Right lobe of liver (tissue), 6 donors: ENCODE data around the gene APOL6. TPM values are rescaled to one million over a fixed set of nuclear protein-coding genes. Genes with fewer than 3 reads are reported as not detected.

Experiments used
- ATAC-seq, 4 donors: fragments of 200-7000 bp; cut with Tn5 transposase; one replicate each; pipeline ENCODE4 v1.9.1; 2020; ENCODE audit warnings: mild to moderate bottlenecking in 4 of 4, moderate library complexity in 4 of 4
- DNase-seq, 3 donors: peaks; one replicate each; pipeline ENCODE4 v3.0.0-alpha.2; 2020
- H3K27ac ChIP-seq, 3 donors: fragments of 200-600 bp; one replicate each; pipeline ENCODE4 v1.8.0; 2022
- H3K27me3 ChIP-seq, 2 donors: fragments of 200-600 bp; one replicate each; pipeline ENCODE4 v1.8.0; 2022
- H3K36me3 ChIP-seq, 4 donors: fragments of 200-600 bp; sonication (generic) in 1 of 4; one replicate each; pipeline versions ENCODE4 v1.5.1 to v1.8.0; 2017 to 2022; ENCODE audit warnings: control low read depth in 1 of 4
- H3K4me1 ChIP-seq, 4 donors: fragments of 200-600 bp; sonication (generic) in 1 of 4; one replicate each; pipeline versions ENCODE4 v1.5.1 to v1.8.0; 2017 to 2022; ENCODE audit warnings: control low read depth in 1 of 4
- H3K4me3 ChIP-seq, 3 donors: fragments of 200-600 bp; one replicate each; pipeline ENCODE4 v1.8.0; 2022
- H3K9me3 ChIP-seq, 4 donors: fragments of 200-600 bp; sonication (generic) in 1 of 4; one replicate each; pipeline versions ENCODE4 v1.5.1 to v1.8.0; 2017 to 2022; ENCODE audit warnings: control low read depth in 1 of 4
- CTCF ChIP-seq, 4 donors: fragments of 200-600 bp in 3 of 4; fragments of 450-650 bp in 1 of 4; IDR thresholded peaks; one replicate each; pipeline versions ENCODE4 v1.5.1 to v1.8.0; 2016 to 2022; ENCODE audit warnings: antibody characterized with exemption in 4 of 4, mild to moderate bottlenecking in 2 of 4
- POLR2A ChIP-seq: fragments of 450-650 bp; IDR thresholded peaks from one replicate; pipeline ENCODE4 v1.6.1; 2017; ENCODE audit warnings: antibody characterized with exemption, mild to moderate bottlenecking
- WGBS: methylation state at CpG from one replicate; pipeline ENCODE4 v1.1.6; 2018; ENCODE audit warnings: low coverage, low lambda C conversion rate; ENCODE audit not compliant: insufficient coverage; ENCODE audit errors: missing lambda C conversion rate; 5-methylcytosine and 5-hydroxymethylcytosine counted together
- intact Hi-C, 2 donors: fragments of 100-400 bp; cut with DNase I; formaldehyde crosslinking; loops; one replicate each; pipeline versions ENCODE4 v1.11.2 to v1.14.1; 2022
- total RNA-seq, 6 experiments: library from RNA; depleted of rRNA in 2 of 6; stranded (reverse); fragments of >200 nt in 2 of 6; fragmentation: NEBNext Ultra II Directional in 3 of 6; extraction: Animal tissue kit (Norgen Biotek cat#: 25700) in 3 of 6; gene quantifications; one replicate each; pipeline versions ENCODE4 v1.1.0 to v1.2.4, GENCODE V29; 2016 to 2023
- donor health status: DM: no; HTN: yes; CAD: no.
- donor health status: DM: no; HTN: no; CAD: no.
- donor health status: DM: no; HTN: no; CAD: no.
- donor health status: DM: no; HTN: yes; CAD: no.
- donor health status: DM: no; HTN: yes; CAD: no.

APOL6 gene
- total RNA-seq, 6 experiments from 2014 or later = 33.5 to 42.7 (median 39.6) TPM

DNA sequence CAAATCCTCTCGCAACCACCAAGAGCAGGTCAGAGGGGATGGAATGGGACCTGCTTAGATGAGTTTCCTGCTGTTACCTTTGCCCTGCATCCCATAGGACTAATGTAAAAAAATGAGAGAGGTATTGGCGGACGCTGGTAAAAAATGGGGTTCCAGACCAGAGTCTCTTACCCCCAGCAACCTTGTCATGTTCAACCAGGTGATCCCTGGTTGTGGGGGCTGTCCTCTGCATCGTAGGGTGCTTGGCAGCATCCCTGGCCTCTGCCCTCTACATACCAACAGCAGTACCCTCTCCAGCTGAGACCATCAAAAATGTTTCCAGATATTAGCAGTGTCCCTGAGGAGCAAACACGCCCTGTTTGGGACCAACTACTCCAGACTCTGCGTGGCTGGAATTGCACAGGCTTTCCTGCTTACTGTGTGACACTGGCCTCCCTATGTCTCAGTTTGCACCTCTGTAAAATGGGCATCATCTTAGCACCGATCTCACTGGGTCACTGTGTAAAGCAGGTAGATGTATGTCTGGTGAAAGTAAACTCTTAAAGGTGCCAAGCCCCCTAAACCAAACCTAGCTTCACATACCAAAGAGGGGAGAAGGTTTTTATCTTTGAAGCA is 1.5 kb downstream of the APOL6 start:
- TF ChIP-seq CTCF (IDR thresholded peaks at IDR 0.05) = no peak
- TF ChIP-seq POLR2A = no peak
- Histone ChIP-seq H3K36me3 (peaks cover 0 to 2% (median 0%) of the 10 kb centered on the region in 4 donors), H3K27ac (peak overlapping the region; percentile 98 to 100 (median 99)), H3K4me1 (peaks cover 0 to 44% (median 19%) of the 10 kb centered on the region in 4 donors), H3K27me3 (no peaks in the 10 kb centered on the region), H3K4me3 (peak overlapping the region; percentile 79 to 91 (median 87)), H3K9me3 (no peaks in the 10 kb centered on the region)
- ATAC-seq (no peak), DNase-seq (peak in 1 of 3 donors; percentile 26)
- WGBS = 14% methylated on average over 6 of the region's 7 CpGs
- intact Hi-C loops = no loop called here

DNA sequence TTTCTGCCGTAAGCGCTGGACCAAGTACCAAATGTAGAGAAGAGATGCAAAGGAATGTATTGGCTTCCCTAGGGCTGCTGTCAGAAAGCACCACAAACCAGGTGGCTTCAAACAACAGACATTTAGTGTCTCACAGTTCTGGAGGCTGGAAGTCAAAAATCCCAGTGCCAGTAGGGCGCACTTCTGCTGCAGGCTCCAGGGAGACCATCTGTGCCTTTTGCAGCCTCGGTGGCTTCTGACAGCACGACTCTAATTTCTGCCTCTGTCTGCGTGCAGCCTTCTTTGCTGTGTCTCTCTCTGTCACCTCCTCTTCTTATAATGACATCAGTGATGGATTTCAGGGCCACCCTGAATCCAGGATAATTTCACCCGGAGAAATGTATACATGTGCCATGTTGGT is 2.8 kb downstream of the APOL6 start:
- Histone ChIP-seq H3K27me3 (no peaks in the 10 kb centered on the region), H3K27ac (no peak overlapping the region), H3K36me3 (peaks cover 0 to 7% (median 1%) of the 10 kb centered on the region in 4 donors), H3K9me3 (no peaks in the 10 kb centered on the region), H3K4me3 (no peak overlapping the region), H3K4me1 (peaks cover 0 to 38% (median 15%) of the 10 kb centered on the region in 4 donors)
- TF ChIP-seq CTCF (IDR thresholded peaks at IDR 0.05) (no peak), POLR2A (no peak)
- WGBS = 95% methylated on average over 3 of the region's 7 CpGs
- DNase-seq = peak in 1 of 3 donors; percentile 12
- intact Hi-C loops = no loop called here
- no peak for ATAC-seq

DNA sequence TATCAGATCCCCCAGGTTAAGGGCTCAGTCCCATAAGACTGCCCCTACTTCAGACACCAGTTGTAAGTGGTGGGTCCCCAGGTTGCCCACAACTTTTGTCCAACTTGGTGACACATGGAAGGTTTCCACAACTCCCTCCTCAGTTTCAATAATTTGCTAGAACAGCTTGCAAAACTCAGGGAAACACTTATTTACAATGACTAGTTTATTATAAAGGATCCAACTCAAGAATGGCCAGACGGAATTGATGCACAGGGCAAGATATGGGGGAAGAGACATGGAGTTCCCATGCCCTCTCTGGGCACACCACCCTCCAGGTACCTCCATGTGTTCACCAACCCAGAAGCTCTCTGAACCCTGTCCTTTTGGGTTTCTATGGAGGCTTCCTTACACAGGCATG is 5.6 kb downstream of the APOL6 start:
- Histone ChIP-seq H3K27ac (no peak overlapping the region), H3K27me3 (no peaks in the 10 kb centered on the region), H3K9me3 (no peaks in the 10 kb centered on the region), H3K36me3 (peaks cover 4 to 32% (median 17%) of the 10 kb centered on the region in 4 donors), H3K4me3 (no peak overlapping the region), H3K4me1 (peaks cover 0 to 30% (median 8%) of the 10 kb centered on the region in 4 donors)
- TF ChIP-seq POLR2A (no peak), CTCF (IDR thresholded peaks at IDR 0.05) (no peak)
- intact Hi-C loops = no loop called here
- no peak for ATAC-seq
- DNase-seq = no peak
- 78% methylated on average over 1 of the region's 1 CpG for WGBS

GRCh38 chr22:35656284-35656752 is 8.1 kb downstream of the APOL6 start:
- Histone ChIP-seq H3K4me3 (no peak overlapping the region), H3K27me3 (no peaks in the 10 kb centered on the region), H3K4me1 (peaks cover 0 to 25% (median 7%) of the 10 kb centered on the region in 4 donors), H3K9me3 (no peaks in the 10 kb centered on the region), H3K27ac (no peak overlapping the region), H3K36me3 (peaks cover 4 to 47% (median 27%) of the 10 kb centered on the region in 4 donors)
- intact Hi-C loops = no loop called here
- WGBS = 66% methylated on average over 4 of the region's 5 CpGs
- DNase-seq (no peak), ATAC-seq (no peak)
- no peak for TF ChIP-seq POLR2A
- TF ChIP-seq CTCF (IDR thresholded peaks at IDR 0.05) = no peak
